ENCODE results near the gene ABCA13. TPM values are rescaled to one million over a fixed set of nuclear protein-coding genes. Genes with fewer than 3 reads are reported as not detected.

Gene ABCA13
- total RNA-seq, 1 experiment from 2014 or later = not detected

DNA sequence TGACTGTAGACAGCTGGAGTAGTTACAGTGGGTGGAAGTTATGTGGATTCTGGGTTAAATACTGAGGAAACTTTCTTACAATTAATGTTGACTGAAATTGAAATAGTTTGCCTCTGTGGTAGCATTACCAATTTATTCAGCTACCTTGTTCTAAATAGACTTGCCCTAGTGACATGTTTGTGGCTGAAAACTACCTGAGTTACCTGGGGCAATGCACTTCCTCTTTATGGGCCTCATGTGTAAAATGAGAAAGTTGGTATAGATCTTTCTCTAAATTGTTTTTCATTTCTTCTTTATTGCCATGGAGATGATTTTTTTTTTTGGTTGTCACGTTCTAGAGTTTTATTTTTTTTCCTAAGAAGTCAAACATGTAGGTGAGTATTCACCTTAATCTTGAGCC, 500.4 kb downstream of the ABCA13 start:
- Histone ChIP-seq H3K4me3 (replicated peaks in 1 of 2; ENCODE audit: low read depth in 1 of 2, low read length in 2 of 2) (no peak overlapping the region), H4K20me1 (ENCODE audit: insufficient read depth) (no peaks in the 10 kb centered on the region), H3K9me2 (ENCODE audit: insufficient read depth) (no peaks in the 10 kb centered on the region), H3K9me3 (ENCODE audit: control insufficient read depth in 1 of 2, insufficient read depth in 1 of 2, low read depth in 1 of 2, low read length in 2 of 2) (peaks cover 9 to 22% of the 10 kb centered on the region in 2 experiments; a peak in 2 of 4 replicates), H3K27me3 (ENCODE audit: insufficient read depth, low read length) (no peaks in the 10 kb centered on the region), H3K27ac (ENCODE audit: low read depth, low read length) (no peak overlapping the region), H3K4me2 (ENCODE audit: low read length) (no peak overlapping the region), H2AFZ (ENCODE audit: low read depth, low read length, poor library complexity, severe bottlenecking) (no peak overlapping the region), H3K36me3 (ENCODE audit: control insufficient read depth in 1 of 2, insufficient read depth in 2 of 2, low read length in 2 of 2) (no peaks in the 10 kb centered on the region), H3K9ac (ENCODE audit: low read length) (no peak overlapping the region), H3K79me2 (ENCODE audit: insufficient read depth, low read length) (no peaks in the 10 kb centered on the region), H3K4me1 (ENCODE audit: control insufficient read depth in 1 of 2, insufficient read depth in 2 of 2, low read length in 2 of 2) (no peaks in the 10 kb centered on the region)
- ATAC-seq = no peak
- ChIA-PET POLR2A (no interaction called here), CTCF (no interaction called here), RAD21 (ENCODE audit: low non-redundant PET in 1 of 2, low total read pairs in 2 of 2, uncharacterized antibody in 2 of 2, unreplicated experiment in 2 of 2) (no interaction called here)
- DNase-seq (ENCODE audit: low read depth, low spot score) = no peak
- TF ChIP-seq SP1 (IDR thresholded peaks at IDR 0.05; ENCODE audit: low read depth) (no peak), ELF1 (IDR thresholded peaks at IDR 0.05; ENCODE audit: borderline replicate concordance, low read depth) (no peak), RAD21 (IDR thresholded peaks at IDR 0.05; ENCODE audit: low read depth) (no peak), EZH2phosphoT487 (IDR thresholded peaks at IDR 0.05; ENCODE audit: borderline replicate concordance) (no peak), SRF (IDR thresholded peaks at IDR 0.05; ENCODE audit: low read depth) (no peak), POLR2AphosphoS5 (IDR thresholded peaks at IDR 0.05; ENCODE audit: low read depth, low read length) (no peak), YY1 (IDR thresholded peaks at IDR 0.05; ENCODE audit: extremely low read depth, insufficient replicate concordance, low read depth, low read length) (no peak), JUND (IDR thresholded peaks at IDR 0.05) (no peak), ZNF274 (IDR thresholded peaks at IDR 0.05; ENCODE audit: low read depth, low read length) (no peak), POLR2A (IDR thresholded peaks at IDR 0.05; ENCODE audit: borderline replicate concordance, extremely low read depth, insufficient read depth, insufficient read length) (no peak), CEBPB (IDR thresholded peaks at IDR 0.05; ENCODE audit: low read depth) (no peak), CBX3 (IDR thresholded peaks at IDR 0.05; ENCODE audit: low read depth) (no peak)
- TF ChIP-seq, protein P1, sequence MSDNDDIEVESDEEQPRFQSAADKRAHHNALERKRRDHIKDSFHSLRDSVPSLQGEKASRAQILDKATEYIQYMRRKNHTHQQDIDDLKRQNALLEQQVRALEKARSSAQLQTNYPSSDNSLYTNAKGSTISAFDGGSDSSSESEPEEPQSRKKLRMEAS (IDR thresholded peaks at IDR 0.05) = no peak
- TF ChIP-seq, protein P2, sequence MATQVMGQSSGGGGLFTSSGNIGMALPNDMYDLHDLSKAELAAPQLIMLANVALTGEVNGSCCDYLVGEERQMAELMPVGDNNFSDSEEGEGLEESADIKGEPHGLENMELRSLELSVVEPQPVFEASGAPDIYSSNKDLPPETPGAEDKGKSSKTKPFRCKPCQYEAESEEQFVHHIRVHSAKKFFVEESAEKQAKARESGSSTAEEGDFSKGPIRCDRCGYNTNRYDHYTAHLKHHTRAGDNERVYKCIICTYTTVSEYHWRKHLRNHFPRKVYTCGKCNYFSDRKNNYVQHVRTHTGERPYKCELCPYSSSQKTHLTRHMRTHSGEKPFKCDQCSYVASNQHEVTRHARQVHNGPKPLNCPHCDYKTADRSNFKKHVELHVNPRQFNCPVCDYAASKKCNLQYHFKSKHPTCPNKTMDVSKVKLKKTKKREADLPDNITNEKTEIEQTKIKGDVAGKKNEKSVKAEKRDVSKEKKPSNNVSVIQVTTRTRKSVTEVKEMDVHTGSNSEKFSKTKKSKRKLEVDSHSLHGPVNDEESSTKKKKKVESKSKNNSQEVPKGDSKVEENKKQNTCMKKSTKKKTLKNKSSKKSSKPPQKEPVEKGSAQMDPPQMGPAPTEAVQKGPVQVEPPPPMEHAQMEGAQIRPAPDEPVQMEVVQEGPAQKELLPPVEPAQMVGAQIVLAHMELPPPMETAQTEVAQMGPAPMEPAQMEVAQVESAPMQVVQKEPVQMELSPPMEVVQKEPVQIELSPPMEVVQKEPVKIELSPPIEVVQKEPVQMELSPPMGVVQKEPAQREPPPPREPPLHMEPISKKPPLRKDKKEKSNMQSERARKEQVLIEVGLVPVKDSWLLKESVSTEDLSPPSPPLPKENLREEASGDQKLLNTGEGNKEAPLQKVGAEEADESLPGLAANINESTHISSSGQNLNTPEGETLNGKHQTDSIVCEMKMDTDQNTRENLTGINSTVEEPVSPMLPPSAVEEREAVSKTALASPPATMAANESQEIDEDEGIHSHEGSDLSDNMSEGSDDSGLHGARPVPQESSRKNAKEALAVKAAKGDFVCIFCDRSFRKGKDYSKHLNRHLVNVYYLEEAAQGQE (IDR thresholded peaks at IDR 0.05; ENCODE audit: low read depth) = no peak
- TF ChIP-seq, protein P3, sequence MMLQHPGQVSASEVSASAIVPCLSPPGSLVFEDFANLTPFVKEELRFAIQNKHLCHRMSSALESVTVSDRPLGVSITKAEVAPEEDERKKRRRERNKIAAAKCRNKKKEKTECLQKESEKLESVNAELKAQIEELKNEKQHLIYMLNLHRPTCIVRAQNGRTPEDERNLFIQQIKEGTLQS (IDR thresholded peaks at IDR 0.05) = no peak
- BruUV-seq (replicated peaks) = no TSS peak
- intact Hi-C loops (cut with micrococcal nuclease) = no loop called here
